GM21447 (cell line): ENCODE results near the gene ZFAND6.

ENCODE experiments used
- ATAC-seq: cut with Tn5 transposase; IDR thresholded peaks from one replicate; pipeline ENCODE4 v1.9.1; 2021; ENCODE audit not compliant: unreplicated experiment

The ZFAND6 gene

DNA sequence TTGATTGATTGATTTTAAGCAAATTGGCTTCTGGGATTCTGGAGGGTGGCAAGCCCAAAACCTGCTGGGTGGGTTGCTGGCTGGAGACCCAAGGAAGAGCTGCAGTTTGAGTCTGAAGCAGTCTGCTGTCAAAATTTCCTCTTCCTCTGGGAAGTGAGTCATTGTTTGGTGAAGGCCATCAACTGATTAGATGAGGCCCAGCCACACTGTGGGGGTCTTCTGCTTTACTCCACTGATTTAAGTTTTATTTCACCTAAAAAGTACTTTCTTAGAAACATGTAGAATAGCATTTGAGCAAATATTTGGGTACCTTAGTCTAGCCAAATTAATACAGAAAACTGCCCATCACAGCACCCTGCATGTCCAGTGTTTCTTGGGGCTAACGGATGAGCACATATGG lies 127.1 kb downstream of the ZFAND6 start:
- no peak for ATAC-seq
